SU-DHL-6 (cell line): ENCODE results near the gene ARHGAP22.

Experiments
- CTCF ChIP-seq: fragments of 200-600 bp; sonication (generic); IDR thresholded peaks from one replicate; pipeline ENCODE4 v1.5.1; 2017; ENCODE audit warnings: antibody characterized with exemption, mild to moderate bottlenecking, low read length, moderate library complexity; ENCODE audit not compliant: insufficient read depth, poor library complexity, severe bottlenecking
- EZH2phosphoT487 ChIP-seq: fragments of 200-600 bp; sonication (generic), shearing (Covaris generic); conservative IDR thresholded peaks from 2 replicates; pipeline ENCODE4 v1.6.1; 2018; ENCODE audit warnings: mild to moderate bottlenecking, antibody characterized with exemption, low read length, moderate library complexity, mixed read lengths

GRCh38 chr10:48446785-48447184 is 158.1 kb downstream of the ARHGAP22 start:
- TF ChIP-seq CTCF (no peak), EZH2phosphoT487 (no peak)
